GM12878 (cell line): ENCODE data around the gene GPR17. TPM values are rescaled to one million over a fixed set of nuclear protein-coding genes. Genes with fewer than 3 reads are reported as not detected.

Source experiments
- ATAC-seq: fragments of 200-7000 bp; cut with Tn5 transposase; 3 replicates; pipeline ENCODE4 v1.9.1; 2020; ENCODE audit warnings: mild to moderate bottlenecking, moderate library complexity
- BruUV-seq: library from RNA; stranded (reverse); fragments of 400-500 nt; replicated peaks from 2 replicates; lab custom pipeline; 2021; lab: Mats Ljungman, UMichigan
- CTCF ChIA-PET: fragments of 300-600 bp; sonication (Branson Sonifier 250); formaldehyde crosslinking; extraction: SDS; loops from one replicate; lab custom pipeline; 2021; ENCODE audit warnings: inconsistent platforms; lab: Yijun Ruan, JAX
- POLR2A ChIA-PET: fragments of 350-600 bp; formaldehyde crosslinking; extraction: SDS; loops from one replicate; lab custom pipeline; 2021; ENCODE audit warnings: inconsistent platforms; lab: Charles Lee
- RAD21 ChIA-PET: fragments of 300-600 bp; sonication (Branson Sonifier 250); formaldehyde crosslinking; loops from one replicate; lab custom pipeline; 2023; ENCODE audit warnings: antibody characterized with exemption; ENCODE audit not compliant: unreplicated experiment; lab: Charles Lee
- SMC1A ChIA-PET: fragments of 300-600 bp; sonication (Branson Sonifier 250); formaldehyde crosslinking; loops from one replicate; lab custom pipeline; 2023; ENCODE audit not compliant: unreplicated experiment, uncharacterized antibody; lab: Charles Lee
- DNase-seq: peaks from one replicate; pipeline ENCODE4 v3.0.0-alpha.2; 2011; ENCODE audit warnings: low read depth, low spot score
- FAIRE-seq: peaks from 3 replicates; lab custom pipeline; 2011; peaks lifted over from hg19 to GRCh38; lab: Jason Lieb, UNC
- H2AFZ ChIP-seq: 2 replicates; pipeline ENCODE4 v1.6.0; 2011; ENCODE audit warnings: low read depth, low read length, control low read depth; ENCODE audit not compliant: control insufficient read depth
- H3K27ac ChIP-seq: 2 replicates; pipeline ENCODE4 v1.5.1; 2011; ENCODE audit warnings: control low read depth; ENCODE audit not compliant: control insufficient read depth, insufficient read depth
- H3K27me3 ChIP-seq, 2 experiments: replicated peaks in 1 of 2; 2 replicates each; pipeline versions ENCODE4 v1.6.0 to v1.6.1; 2011; ENCODE audit warnings: low read length in 1 of 2; ENCODE audit not compliant: control insufficient read depth in 2 of 2, insufficient read depth in 2 of 2
- H3K36me3 ChIP-seq, 2 experiments: 2 replicates each; pipeline ENCODE4 v1.5.1; 2011; ENCODE audit warnings: low read length in 1 of 2; ENCODE audit not compliant: control insufficient read depth in 2 of 2, insufficient read depth in 2 of 2
- H3K4me1 ChIP-seq: 2 replicates; pipeline ENCODE4 v1.6.1; 2011; ENCODE audit warnings: mild to moderate bottlenecking, low read length, moderate library complexity, mixed read lengths; ENCODE audit not compliant: control insufficient read depth, insufficient read depth
- H3K4me2 ChIP-seq: 2 replicates; pipeline ENCODE4 v1.6.0; 2011; ENCODE audit warnings: control low read depth; ENCODE audit not compliant: control insufficient read depth, insufficient read depth
- H3K4me3 ChIP-seq: fragments of 200-600 bp; sonication (generic); 2 replicates; pipeline ENCODE4 v1.5.1; 2016
- H3K79me2 ChIP-seq: 2 replicates; pipeline ENCODE4 v1.6.0; 2011; ENCODE audit warnings: low read length; ENCODE audit not compliant: control insufficient read depth, insufficient read depth
- H3K9ac ChIP-seq: 2 replicates; pipeline ENCODE4 v1.8.0; 2011; ENCODE audit warnings: low read length, control low read depth, mixed read lengths; ENCODE audit not compliant: control insufficient read depth, insufficient read depth
- H3K9me3 ChIP-seq: replicated peaks from 3 replicates; pipeline ENCODE4 v1.5.1; 2011; ENCODE audit warnings: mild to moderate bottlenecking, low read length; ENCODE audit not compliant: control insufficient read depth, insufficient read depth
- H4K20me1 ChIP-seq: 2 replicates; pipeline ENCODE4 v1.6.0; 2011; ENCODE audit not compliant: control insufficient read depth, insufficient read depth
- BRCA1 ChIP-seq: IDR thresholded peaks from 2 replicates; pipeline ENCODE4 v1.6.1; 2011; ENCODE audit warnings: low read depth, low read length, improper control_type of control experiment
- CUX1 ChIP-seq: IDR thresholded peaks from 2 replicates; pipeline ENCODE4 v1.6.1; 2012; ENCODE audit warnings: improper control_type of control experiment, low read depth, low read length; ENCODE audit not compliant: insufficient replicate concordance
- E2F8 ChIP-seq: fragments of 450-650 bp; IDR thresholded peaks from 2 replicates; pipeline ENCODE4 v1.6.1; 2018; ENCODE audit warnings: mild to moderate bottlenecking, low read depth, moderate library complexity; ENCODE audit not compliant: partially characterized antibody
- FOXM1 ChIP-seq: IDR thresholded peaks from 2 replicates; pipeline ENCODE4 v1.6.1; 2012; ENCODE audit warnings: low read depth, mild to moderate bottlenecking, inconsistent platforms, low read length, moderate library complexity
- HDAC2 ChIP-seq: fragments of 200-600 bp; sonication (generic); IDR thresholded peaks from 2 replicates; pipeline ENCODE4 v1.6.1; 2017
- PBX3 ChIP-seq: IDR thresholded peaks from 2 replicates; pipeline ENCODE4 v1.6.1; 2011; ENCODE audit warnings: mild to moderate bottlenecking, low read depth, low read length, moderate library complexity; ENCODE audit not compliant: insufficient replicate concordance
- WGBS: methylation state at CpG from one replicate; pipeline ENCODE4 v1.1.6; 2016; ENCODE audit warnings: low lambda C conversion rate; ENCODE audit not compliant: insufficient replicate concordance, insufficient coverage; ENCODE audit errors: missing lambda C conversion rate; 5-methylcytosine and 5-hydroxymethylcytosine counted together
- in situ Hi-C: fragments of 300-500 bp; cut with MboI; formaldehyde crosslinking; loops from 9 replicates; pipeline ENCODE4 v1.14.3; 2018; ENCODE audit warnings: mixed read lengths
- intact Hi-C: fragments of 100-400 bp; cut with micrococcal nuclease; formaldehyde crosslinking; loops from one replicate; pipeline ENCODE4 v1.14.2; 2022; ENCODE audit not compliant: unreplicated experiment
- polyA plus RNA-seq, 11 experiments: library from polyadenylated mRNA; depleted of rRNA in 4 of 11; unstranded in 6 of 11; stranded (reverse) in 5 of 11; fragments of >200 nt; fragmentation: Nextera tagmentation in 4 of 11; fragmentation: Illumina TruSeq in 1 of 11; extraction: Ambion mirVana in 4 of 11; extraction: Trizol in 1 of 11; gene quantifications; 1 replicate in 1 of 11; 2 replicates in 10 of 11; pipeline versions ENCODE4 v1.2.1 to v1.2.3, GENCODE V29; 2011 to 2016; ENCODE audit warnings: inconsistent platforms in 2 of 11, missing spikeins in 2 of 11, low read depth in 1 of 11
- total RNA-seq, 4 experiments: library from RNA; depleted of rRNA in 3 of 4; stranded (reverse); fragments of >200 nt in 3 of 4; fragmentation: Illumina TruSeq in 1 of 4; extraction: Trizol in 1 of 4; gene quantifications; 2 replicates each; pipeline versions ENCODE4 v1.2.1 to v1.2.3, GENCODE V29; 2013 to 2021
- TF ChIP-seq, protein P1 (sequence below): fragments of 450-650 bp; IDR thresholded peaks from 2 replicates; pipeline ENCODE4 v1.6.1; 2017; ENCODE audit warnings: low read depth, mild to moderate bottlenecking, moderate library complexity

GPR17 gene
- total and polyA plus RNA-seq, 10 of the 15 experiments (the other 5 are each of a cell fraction or from before 2014, with no cell fraction given): not detected

- no peak overlapping the region for H3K4me2 ChIP-seq
- no peaks in the 10 kb centered on the region for H3K27me3 ChIP-seq
- FAIRE-seq (no peak), ATAC-seq (no peak), DNase-seq (no peak)
- H3K27ac ChIP-seq: no peak overlapping the region
- H3K4me3 ChIP-seq: no peak overlapping the region
- ChIA-PET SMC1A (no interaction called here), CTCF (no interaction called here), POLR2A (no interaction called here), RAD21 (no interaction called here)
- no peaks in the 10 kb centered on the region for H3K9me3 ChIP-seq
- no TSS peak for BruUV-seq
- in situ Hi-C loops: no loop called here
- no peaks in the 10 kb centered on the region for H4K20me1 ChIP-seq
- H2AFZ ChIP-seq: no peak overlapping the region
- peaks cover 15% of the 10 kb centered on the region for H3K4me1 ChIP-seq
- no peaks in the 10 kb centered on the region for H3K36me3 ChIP-seq
- no peak for TF ChIP-seq BRCA1
- TF ChIP-seq, protein P1, sequence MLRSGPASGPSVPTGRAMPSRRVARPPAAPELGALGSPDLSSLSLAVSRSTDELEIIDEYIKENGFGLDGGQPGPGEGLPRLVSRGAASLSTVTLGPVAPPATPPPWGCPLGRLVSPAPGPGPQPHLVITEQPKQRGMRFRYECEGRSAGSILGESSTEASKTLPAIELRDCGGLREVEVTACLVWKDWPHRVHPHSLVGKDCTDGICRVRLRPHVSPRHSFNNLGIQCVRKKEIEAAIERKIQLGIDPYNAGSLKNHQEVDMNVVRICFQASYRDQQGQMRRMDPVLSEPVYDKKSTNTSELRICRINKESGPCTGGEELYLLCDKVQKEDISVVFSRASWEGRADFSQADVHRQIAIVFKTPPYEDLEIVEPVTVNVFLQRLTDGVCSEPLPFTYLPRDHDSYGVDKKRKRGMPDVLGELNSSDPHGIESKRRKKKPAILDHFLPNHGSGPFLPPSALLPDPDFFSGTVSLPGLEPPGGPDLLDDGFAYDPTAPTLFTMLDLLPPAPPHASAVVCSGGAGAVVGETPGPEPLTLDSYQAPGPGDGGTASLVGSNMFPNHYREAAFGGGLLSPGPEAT: no peak
- TF ChIP-seq CUX1: no peak
- no peak for TF ChIP-seq E2F8
- TF ChIP-seq FOXM1: no peak
- TF ChIP-seq HDAC2: no peak
- no peak for TF ChIP-seq PBX3
- intact Hi-C loops: no loop called here
- H3K79me2 ChIP-seq: no peaks in the 10 kb centered on the region
- H3K9ac ChIP-seq: no peak overlapping the region
- 43% methylated on average over 17 of the region's 17 CpGs for WGBS
Observed at GRCh38 chr2:127628767-127629614, 17.0 kb upstream of the GPR17 start.
